Measurements from ENCODE around the gene SLBP. TPM values are rescaled to one million over a fixed set of nuclear protein-coding genes. Genes with fewer than 3 reads are reported as not detected.

Gene SLBP
- total and polyA plus RNA-seq, 2 donors (not counting 3 experiments of a cell fraction or from before 2014, with no cell fraction given), result 48.3 to 63.1 TPM

- H3K9me1 ChIP-seq (replicated peaks; ENCODE audit: control insufficient read depth, extremely low read depth, insufficient read depth, low read length), result no peaks in the 10 kb centered on the region
- H2AFZ ChIP-seq (ENCODE audit: low read depth, low read length), result no peak overlapping the region
- TF ChIP-seq MAX (IDR thresholded peaks at IDR 0.05; ENCODE audit: insufficient read depth, insufficient read length) (no peak), FOS (IDR thresholded peaks at IDR 0.05; ENCODE audit: borderline replicate concordance, insufficient read depth, low read length) (no peak), POLR2A (IDR thresholded peaks at IDR 0.05; ENCODE audit: low read depth, low read length) (no peak)
- FAIRE-seq (no peak), DNase-seq (ENCODE audit: low read depth, low spot score) (no peak)
- H3K9me3 ChIP-seq (replicated peaks; ENCODE audit: control insufficient read depth, insufficient read depth, low read length), result no peaks in the 10 kb centered on the region
- H3K79me2 ChIP-seq (ENCODE audit: control insufficient read depth, insufficient read depth, low read length), result no peaks in the 10 kb centered on the region
- H3K9ac ChIP-seq (replicated peaks; ENCODE audit: extremely low read depth, insufficient read depth, low read length), result no peak overlapping the region
- ChIA-PET POLR2A (no interaction called here), CTCF (interaction anchor here (0.6 to 6.0 kb wide), 4 partner anchors 68 to 168 kb away, joined by 3 to 198 read pairs (median 9); no protein-coding TSS in a partner anchor)
- no peak overlapping the region for H3K4me2 ChIP-seq (ENCODE audit: insufficient read depth, low read length)
- no peaks in the 10 kb centered on the region for H4K20me1 ChIP-seq (replicated peaks; ENCODE audit: control insufficient read depth, extremely low read depth, insufficient read depth, low read length)
- peaks cover 9 to 26% of the 10 kb centered on the region in 2 experiments for H3K36me3 ChIP-seq (ENCODE audit: control insufficient read depth in 2 of 2, extremely low read depth in 1 of 2, insufficient read depth in 2 of 2, low read length in 2 of 2)
- H3K27me3 ChIP-seq (ENCODE audit: control insufficient read depth in 2 of 2, insufficient read depth in 2 of 2, low read length in 2 of 2), result no peaks in the 10 kb centered on the region
- H3K4me1 ChIP-seq (ENCODE audit: control insufficient read depth, extremely low read depth, insufficient read depth, low read length), result peaks cover 3% of the 10 kb centered on the region
- intact Hi-C loops (cut with micrococcal nuclease) (no loop called here), dilution Hi-C loops (cut with MboI; ENCODE audit: extremely low pct_ligation_motif_present, low sequenced_read_pairs) (no loop called here)
- no TSS peak for BruUV-seq (replicated peaks)
- no peak overlapping the region for H3K4me3 ChIP-seq (replicated peaks in 1 of 3; ENCODE audit: insufficient read depth in 1 of 3, low read depth in 1 of 3, low read length in 3 of 3)
- no peak overlapping the region for H3K27ac ChIP-seq (ENCODE audit: insufficient read depth, low read depth, low read length)
These were observed 31.4 kb upstream of the SLBP start for GRCh38 chr4:1743551-1743950.

- intact Hi-C loops (cut with micrococcal nuclease), result no loop called here
- ChIA-PET POLR2A (no interaction called here), CTCF (no interaction called here)
- dilution Hi-C loops (cut with MboI; ENCODE audit: extremely low pct_ligation_motif_present, low sequenced_read_pairs), result no loop called here
- no TSS peak for BruUV-seq (replicated peaks)
- Histone ChIP-seq H3K4me2 (ENCODE audit: insufficient read depth, low read length) (no peak overlapping the region), H3K9me1 (replicated peaks; ENCODE audit: control insufficient read depth, extremely low read depth, insufficient read depth, low read length) (no peaks in the 10 kb centered on the region), H2AFZ (ENCODE audit: low read depth, low read length) (no peak overlapping the region), H4K20me1 (replicated peaks; ENCODE audit: control insufficient read depth, extremely low read depth, insufficient read depth, low read length) (no peaks in the 10 kb centered on the region), H3K36me3 (ENCODE audit: control insufficient read depth in 2 of 2, extremely low read depth in 1 of 2, insufficient read depth in 2 of 2, low read length in 2 of 2) (peaks cover 21 to 43% of the 10 kb centered on the region in 2 experiments), H3K9ac (replicated peaks; ENCODE audit: extremely low read depth, insufficient read depth, low read length) (no peak overlapping the region), H3K27ac (ENCODE audit: insufficient read depth, low read depth, low read length) (no peak overlapping the region), H3K9me3 (replicated peaks; ENCODE audit: control insufficient read depth, insufficient read depth, low read length) (no peaks in the 10 kb centered on the region), H3K4me3 (replicated peaks in 1 of 3; ENCODE audit: insufficient read depth in 1 of 3, low read depth in 1 of 3, low read length in 3 of 3) (no peak overlapping the region), H3K79me2 (ENCODE audit: control insufficient read depth, insufficient read depth, low read length) (no peaks in the 10 kb centered on the region), H3K4me1 (ENCODE audit: control insufficient read depth, extremely low read depth, insufficient read depth, low read length) (no peaks in the 10 kb centered on the region), H3K27me3 (ENCODE audit: control insufficient read depth in 2 of 2, insufficient read depth in 2 of 2, low read length in 2 of 2) (no peaks in the 10 kb centered on the region)
- no peak for TF ChIP-seq MAX (IDR thresholded peaks at IDR 0.05; ENCODE audit: insufficient read depth, insufficient read length)
- no peak for FAIRE-seq
- no peak for DNase-seq (ENCODE audit: low read depth, low spot score)
These were observed 29.1 kb upstream of the SLBP start for GRCh38 chr4:1741208-1741607.

All from endothelial cell of umbilical vein (primary cell).